K562 (cell line): ENCODE data around the gene NDUFS8. TPM values are rescaled to one million over a fixed set of nuclear protein-coding genes. Genes with fewer than 3 reads are reported as not detected.

Source experiments
- ATAC-seq: fragments of 200-7000 bp; cut with Tn5 transposase; 3 replicates; pipeline ENCODE4 v1.9.1; 2020; ENCODE audit warnings: moderate library complexity
- BruUV-seq: library from RNA; stranded (reverse); fragments of 400-500 nt; replicated peaks from 2 replicates; lab custom pipeline; 2021; lab: Mats Ljungman, UMichigan
- CTCF ChIA-PET: fragments of 300-600 bp; formaldehyde crosslinking; extraction: SDS; loops from one replicate; lab custom pipeline; 2021; ENCODE audit warnings: low intra/inter-chr PET ratio; lab: Yijun Ruan, JAX
- POLR2A ChIA-PET: fragments of 300-600, 350-650 bp; sonication (Branson Sonifier 250); formaldehyde crosslinking; extraction: SDS; loops from one replicate; lab custom pipeline; 2021; ENCODE audit warnings: antibody characterized with exemption, inconsistent platforms; lab: Yijun Ruan, JAX
- DNase-seq, 4 experiments: peaks; one replicate each; pipeline versions ENCODE4 v3.0.0 to v3.0.0-alpha.2; 2011 to 2018; ENCODE audit warnings: low spot score in 3 of 4, mixed read lengths in 3 of 4; ENCODE audit errors: extremely low read depth in 1 of 4
- FAIRE-seq: peaks from 2 replicates; lab custom pipeline; 2011; peaks lifted over from hg19 to GRCh38; lab: Jason Lieb, UNC
- H2AFZ ChIP-seq: 2 replicates; pipeline ENCODE4 v1.6.0; 2011; ENCODE audit warnings: low read depth, low read length, control low read depth, inconsistent platforms
- H3K27ac ChIP-seq: fragments of 200-600 bp; 3 replicates; pipeline ENCODE4 v1.8.0; 2011; ENCODE audit warnings: low read depth, mild to moderate bottlenecking, control low read depth, inconsistent platforms, low read length, moderate library complexity, mixed read lengths; ENCODE audit errors: extremely low read depth
- H3K27me3 ChIP-seq, 2 experiments: fragments of 300-600 bp in 1 of 2; 2 replicates in 1 of 2; 3 replicates in 1 of 2; pipeline versions ENCODE4 v1.6.0 to v1.8.0; 2011; ENCODE audit warnings: inconsistent platforms in 2 of 2, low read length in 2 of 2, mild to moderate bottlenecking in 1 of 2, mixed read lengths in 1 of 2, moderate library complexity in 1 of 2; ENCODE audit not compliant: control insufficient read depth in 2 of 2, insufficient read depth in 2 of 2
- H3K36me3 ChIP-seq: fragments of 300-600 bp; 3 replicates; pipeline ENCODE4 v1.8.0; 2011; ENCODE audit warnings: mild to moderate bottlenecking, low read length, inconsistent platforms; ENCODE audit not compliant: control insufficient read depth, insufficient read depth
- H3K4me1 ChIP-seq, 2 experiments: fragments of 200-600 bp in 1 of 2; replicated peaks in 1 of 2; 2 replicates in 1 of 2; 3 replicates in 1 of 2; pipeline versions ENCODE4 v1.5.1 to v1.8.0; 2011; ENCODE audit warnings: inconsistent platforms in 2 of 2, low read length in 2 of 2, mild to moderate bottlenecking in 1 of 2, mixed read lengths in 1 of 2, moderate library complexity in 1 of 2; ENCODE audit not compliant: control insufficient read depth in 2 of 2, insufficient read depth in 2 of 2
- H3K4me2 ChIP-seq: 2 replicates; pipeline ENCODE4 v1.6.1; 2011; ENCODE audit warnings: low read length, control low read depth, inconsistent platforms, mixed read lengths; ENCODE audit not compliant: insufficient read depth
- H3K4me3 ChIP-seq: fragments of 200-600 bp; sonication (generic), shearing (Covaris generic); 2 replicates; pipeline ENCODE4 v1.5.1; 2016; ENCODE audit warnings: control low read depth, inconsistent platforms
- H3K79me2 ChIP-seq: fragments of 200-600 bp; 3 replicates; pipeline ENCODE4 v1.8.0; 2011; ENCODE audit warnings: low read length, inconsistent platforms; ENCODE audit not compliant: control insufficient read depth, insufficient read depth
- H3K9ac ChIP-seq, 2 experiments: 2 replicates each; pipeline versions ENCODE4 v1.6.0 to v1.6.1; 2011; ENCODE audit warnings: low read depth in 2 of 2, low read length in 2 of 2, control low read depth in 1 of 2, inconsistent platforms in 1 of 2, mild to moderate bottlenecking in 1 of 2, mixed read lengths in 1 of 2; ENCODE audit not compliant: insufficient read depth in 1 of 2
- H3K9me1 ChIP-seq: one replicate; pipeline ENCODE4 v1.6.0; 2011; ENCODE audit warnings: inconsistent platforms, mild to moderate bottlenecking, low read length, moderate library complexity; ENCODE audit not compliant: control insufficient read depth, insufficient read depth
- H3K9me3 ChIP-seq: replicated peaks from 2 replicates; pipeline ENCODE4 v1.5.1; 2011; ENCODE audit warnings: low read depth, low read length, inconsistent platforms; ENCODE audit not compliant: control insufficient read depth, insufficient read depth
- H4K20me1 ChIP-seq: replicated peaks from 2 replicates; pipeline ENCODE4 v1.6.1; 2011; ENCODE audit warnings: low read length, inconsistent platforms, mixed read lengths; ENCODE audit not compliant: control insufficient read depth, insufficient read depth
- DDX20 ChIP-seq: fragments of 450-650 bp; IDR thresholded peaks from 2 replicates; pipeline ENCODE4 v1.6.1; 2016; ENCODE audit warnings: missing genetic modification characterization, low read depth, mild to moderate bottlenecking, missing compliant biosample characterization, moderate library complexity
- RAD51 ChIP-seq: fragments of 450-650 bp; IDR thresholded peaks from 2 replicates; pipeline ENCODE4 v1.7.1; 2016; ENCODE audit warnings: low read depth, mild to moderate bottlenecking, borderline replicate concordance
- RBM17 ChIP-seq: fragments of 200-400 bp; formaldehyde crosslinking; IDR thresholded peaks from 2 replicates; pipeline ENCODE4 v1.6.1; 2017; ENCODE audit warnings: low read depth, mild to moderate bottlenecking, low read length, borderline replicate concordance
- SAFB2 ChIP-seq: fragments of 200-400 bp; formaldehyde crosslinking; IDR thresholded peaks from 2 replicates; pipeline ENCODE4 v1.6.1; 2018; ENCODE audit warnings: borderline replicate concordance, low read length, low read depth, moderate library complexity; ENCODE audit not compliant: severe bottlenecking
- U2AF1 ChIP-seq: fragments of 200-400 bp; formaldehyde crosslinking; optimal IDR thresholded peaks from 2 replicates; pipeline ENCODE3; 2017; ENCODE audit warnings: mild to moderate bottlenecking, low read depth, low read length, moderate library complexity
- ZNF217 ChIP-seq: sonication (generic); formaldehyde crosslinking; IDR thresholded peaks from 2 replicates; pipeline ENCODE4 v1.8.0; 2022; ENCODE audit warnings: mild to moderate bottlenecking, missing genetic modification reagents
- WGBS: fragments of 100-300 bp; shearing (Covaris generic); methylation state at CpG from one replicate; pipeline ENCODE4 v1.1.6; 2016; ENCODE audit warnings: low coverage, mixed read lengths; ENCODE audit not compliant: insufficient coverage; ENCODE audit errors: missing lambda C conversion rate; 5-methylcytosine and 5-hydroxymethylcytosine counted together
- in situ Hi-C: fragments of 300-500 bp; cut with MboI; formaldehyde crosslinking; loops from 4 replicates; pipeline ENCODE4 v1.15.0; 2018; ENCODE audit warnings: inconsistent platforms, mixed read lengths
- intact Hi-C: fragments of 100-400 bp; cut with micrococcal nuclease; formaldehyde crosslinking; loops from 2 replicates; pipeline ENCODE4 v1.14.2; 2022
- polyA plus RNA-seq, 8 experiments: library from polyadenylated mRNA; depleted of rRNA in 4 of 8; stranded (reverse) in 5 of 8; unstranded in 3 of 8; fragments of >200 nt; fragmentation: Nextera tagmentation in 2 of 8; fragmentation: Illumina TruSeq in 1 of 8; extraction: Ambion mirVana in 2 of 8; extraction: Trizol in 1 of 8; gene quantifications; 2 replicates each; pipeline versions ENCODE4 v1.2.1 to v1.2.3, GENCODE V29; 2011 to 2014; ENCODE audit warnings: inconsistent platforms in 1 of 8, missing spikeins in 1 of 8
- total RNA-seq, 7 experiments: library from RNA; depleted of rRNA in 6 of 7; stranded (reverse); fragments of >200 nt in 6 of 7; fragmentation: Illumina TruSeq in 2 of 7; extraction: Trizol in 2 of 7; gene quantifications; 2 replicates each; pipeline versions ENCODE4 v1.2.1 to v1.2.3, GENCODE V29; 2011 to 2021; ENCODE audit warnings: low replicate concordance in 1 of 7
- TF ChIP-seq, protein P1 (sequence below): fragments of 250-450 bp; sonication (Bioruptor Pico); IDR thresholded peaks from 2 replicates; pipeline ENCODE4 v1.4.0; 2020; ENCODE audit warnings: mild to moderate bottlenecking, moderate library complexity
- TF ChIP-seq, protein P2 (sequence below), 3 experiments: IDR thresholded peaks in 2 of 3; conservative IDR thresholded peaks in 1 of 3; 2 replicates each; pipeline ENCODE4 v1.5.1; 2011 to 2012; ENCODE audit warnings: low read length in 3 of 3, mild to moderate bottlenecking in 3 of 3, control low read depth in 2 of 3, improper control_type of control experiment in 1 of 3, inconsistent platforms in 1 of 3, low read depth in 1 of 3, mixed read lengths in 1 of 3, moderate library complexity in 1 of 3; ENCODE audit not compliant: insufficient read depth in 2 of 3
- TF ChIP-seq, protein P3 (sequence below): fragments of 250-450 bp; sonication (Bioruptor Pico); IDR thresholded peaks from 2 replicates; pipeline ENCODE4 v1.9.0; 2021; ENCODE audit warnings: mild to moderate bottlenecking

The NDUFS8 gene
- total and polyA plus RNA-seq, 9 of the 15 experiments (the other 6 are each of a cell fraction or from before 2014, with no cell fraction given), result 36.5 to 351 (median 101) TPM

DNA sequence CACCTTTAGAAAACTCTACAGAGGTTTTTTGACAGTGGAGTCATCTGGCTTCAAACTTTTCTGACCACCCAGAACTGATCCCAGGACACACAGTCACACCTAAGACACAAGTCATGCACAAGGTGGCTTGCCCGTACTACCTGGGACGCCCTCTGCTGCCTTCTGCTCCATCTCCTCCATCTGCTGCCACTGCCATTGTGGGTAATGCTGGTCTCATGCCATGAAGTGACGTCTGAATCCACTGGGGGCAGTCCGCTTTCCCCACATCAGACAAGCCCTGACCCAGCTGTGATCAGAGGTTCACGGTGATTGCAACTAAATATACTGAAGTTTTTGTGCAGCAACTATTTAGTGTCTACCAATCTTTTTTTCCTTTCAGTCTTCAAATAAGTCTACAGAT, 5.4 kb upstream of the NDUFS8 start:
- Histone ChIP-seq H3K4me1 (peaks cover 7 to 48% of the 10 kb centered on the region in 2 experiments; a peak in 3 of 5 replicates), H3K79me2 (no peaks in the 10 kb centered on the region), H2AFZ (no peak overlapping the region), H4K20me1 (peaks cover 4% of the 10 kb centered on the region; the same call in 1 of the 2 replicates), H3K9me1 (no peaks in the 10 kb centered on the region), H3K27ac (no peak overlapping the region), H3K9ac (no peak overlapping the region), H3K9me3 (no peaks in the 10 kb centered on the region), H3K4me2 (no peak overlapping the region), H3K4me3 (no peak overlapping the region), H3K36me3 (no peaks in the 10 kb centered on the region), H3K27me3 (no peaks in the 10 kb centered on the region)
- no peak for DNase-seq
- BruUV-seq, result no TSS peak
- intact Hi-C loops (no loop called here), in situ Hi-C loops (no loop called here)
- POLR2A ChIA-PET, result interaction anchor here (0.6 kb wide), 1 partner anchor 184 kb away, joined by 3 read pairs; no protein-coding TSS in a partner anchor
- CTCF ChIA-PET, result interaction anchor here (0.6 kb wide), 1 partner anchor 1654 kb away, joined by 3 read pairs; no protein-coding TSS in a partner anchor
- WGBS, result 28% methylated on average over 5 of the region's 5 CpGs
- ATAC-seq, result peak; percentile 25; the same call in 2 of the 3 replicates
- TF ChIP-seq U2AF1 (no peak), DDX20 (no peak), RBM17 (no peak), SAFB2 (no peak), RAD51 (no peak), ZNF217 (no peak)
- TF ChIP-seq, protein P1, sequence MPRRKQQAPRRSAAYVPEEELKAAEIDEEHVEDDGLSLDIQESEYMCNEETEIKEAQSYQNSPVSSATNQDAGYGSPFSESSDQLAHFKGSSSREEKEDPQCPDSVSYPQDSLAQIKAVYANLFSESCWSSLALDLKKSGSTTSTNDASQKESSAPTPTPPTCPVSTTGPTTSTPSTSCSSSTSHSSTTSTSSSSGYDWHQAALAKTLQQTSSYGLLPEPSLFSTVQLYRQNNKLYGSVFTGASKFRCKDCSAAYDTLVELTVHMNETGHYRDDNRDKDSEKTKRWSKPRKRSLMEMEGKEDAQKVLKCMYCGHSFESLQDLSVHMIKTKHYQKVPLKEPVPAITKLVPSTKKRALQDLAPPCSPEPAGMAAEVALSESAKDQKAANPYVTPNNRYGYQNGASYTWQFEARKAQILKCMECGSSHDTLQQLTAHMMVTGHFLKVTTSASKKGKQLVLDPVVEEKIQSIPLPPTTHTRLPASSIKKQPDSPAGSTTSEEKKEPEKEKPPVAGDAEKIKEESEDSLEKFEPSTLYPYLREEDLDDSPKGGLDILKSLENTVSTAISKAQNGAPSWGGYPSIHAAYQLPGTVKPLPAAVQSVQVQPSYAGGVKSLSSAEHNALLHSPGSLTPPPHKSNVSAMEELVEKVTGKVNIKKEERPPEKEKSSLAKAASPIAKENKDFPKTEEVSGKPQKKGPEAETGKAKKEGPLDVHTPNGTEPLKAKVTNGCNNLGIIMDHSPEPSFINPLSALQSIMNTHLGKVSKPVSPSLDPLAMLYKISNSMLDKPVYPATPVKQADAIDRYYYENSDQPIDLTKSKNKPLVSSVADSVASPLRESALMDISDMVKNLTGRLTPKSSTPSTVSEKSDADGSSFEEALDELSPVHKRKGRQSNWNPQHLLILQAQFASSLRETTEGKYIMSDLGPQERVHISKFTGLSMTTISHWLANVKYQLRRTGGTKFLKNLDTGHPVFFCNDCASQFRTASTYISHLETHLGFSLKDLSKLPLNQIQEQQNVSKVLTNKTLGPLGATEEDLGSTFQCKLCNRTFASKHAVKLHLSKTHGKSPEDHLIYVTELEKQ (CRISPR knock-in tag), result no peak
- TF ChIP-seq, protein P2, sequence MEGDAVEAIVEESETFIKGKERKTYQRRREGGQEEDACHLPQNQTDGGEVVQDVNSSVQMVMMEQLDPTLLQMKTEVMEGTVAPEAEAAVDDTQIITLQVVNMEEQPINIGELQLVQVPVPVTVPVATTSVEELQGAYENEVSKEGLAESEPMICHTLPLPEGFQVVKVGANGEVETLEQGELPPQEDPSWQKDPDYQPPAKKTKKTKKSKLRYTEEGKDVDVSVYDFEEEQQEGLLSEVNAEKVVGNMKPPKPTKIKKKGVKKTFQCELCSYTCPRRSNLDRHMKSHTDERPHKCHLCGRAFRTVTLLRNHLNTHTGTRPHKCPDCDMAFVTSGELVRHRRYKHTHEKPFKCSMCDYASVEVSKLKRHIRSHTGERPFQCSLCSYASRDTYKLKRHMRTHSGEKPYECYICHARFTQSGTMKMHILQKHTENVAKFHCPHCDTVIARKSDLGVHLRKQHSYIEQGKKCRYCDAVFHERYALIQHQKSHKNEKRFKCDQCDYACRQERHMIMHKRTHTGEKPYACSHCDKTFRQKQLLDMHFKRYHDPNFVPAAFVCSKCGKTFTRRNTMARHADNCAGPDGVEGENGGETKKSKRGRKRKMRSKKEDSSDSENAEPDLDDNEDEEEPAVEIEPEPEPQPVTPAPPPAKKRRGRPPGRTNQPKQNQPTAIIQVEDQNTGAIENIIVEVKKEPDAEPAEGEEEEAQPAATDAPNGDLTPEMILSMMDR (IDR thresholded peaks at IDR 0.05 in 2 of 3, conservative IDR thresholded peaks at IDR 0.05 in 1 of 3; ENCODE audit: insufficient read depth in 2 of 3, low read depth in 1 of 3, low read length in 3 of 3), result peak; percentile 26 to 38 (median 32); a peak in 4 of 6 replicates
- TF ChIP-seq, protein P3, sequence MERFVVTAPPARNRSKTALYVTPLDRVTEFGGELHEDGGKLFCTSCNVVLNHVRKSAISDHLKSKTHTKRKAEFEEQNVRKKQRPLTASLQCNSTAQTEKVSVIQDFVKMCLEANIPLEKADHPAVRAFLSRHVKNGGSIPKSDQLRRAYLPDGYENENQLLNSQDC (CRISPR knock-in tag), result no peak
- FAIRE-seq, result no peak
